Dedifferentiated amniotic fluid mesenchymal stem cell (primary cell): ENCODE results near the gene SULT4A1.
A peak's percentile ranks its signal among the peaks of the same experiment; 100 is the strongest.
"Not testable (repeated sequence)": the region's sequence is repeated elsewhere in the genome, so short reads cannot be mapped to it uniquely, and the experiment has no call there.

Experiments
- DNase-seq: peaks from one replicate; pipeline ENCODE4 v3.0.0-alpha.2; 2016; ENCODE audit errors: extremely low spot score

Gene SULT4A1

DNA sequence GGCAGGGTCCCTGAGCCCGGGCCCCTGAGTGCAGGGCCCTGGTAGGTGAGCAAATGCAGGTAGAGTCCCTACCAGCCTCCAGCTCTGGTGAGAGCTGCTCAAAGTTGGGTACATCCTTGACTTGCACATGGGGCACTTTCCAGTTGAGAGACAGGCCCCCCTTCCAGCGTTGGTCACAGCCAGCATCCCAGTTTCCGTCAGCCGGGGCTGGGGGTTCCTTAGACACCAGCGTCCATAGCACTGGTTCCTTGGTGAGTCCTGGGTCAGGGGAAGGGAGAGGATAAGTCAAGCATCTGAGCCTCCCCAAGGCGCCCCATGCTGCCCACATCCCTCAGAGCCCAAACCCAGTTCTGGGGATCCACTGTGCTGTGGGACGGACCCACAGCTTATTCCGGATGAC lies 23.9 kb upstream of the SULT4A1 start:
- no peak for DNase-seq

DNA sequence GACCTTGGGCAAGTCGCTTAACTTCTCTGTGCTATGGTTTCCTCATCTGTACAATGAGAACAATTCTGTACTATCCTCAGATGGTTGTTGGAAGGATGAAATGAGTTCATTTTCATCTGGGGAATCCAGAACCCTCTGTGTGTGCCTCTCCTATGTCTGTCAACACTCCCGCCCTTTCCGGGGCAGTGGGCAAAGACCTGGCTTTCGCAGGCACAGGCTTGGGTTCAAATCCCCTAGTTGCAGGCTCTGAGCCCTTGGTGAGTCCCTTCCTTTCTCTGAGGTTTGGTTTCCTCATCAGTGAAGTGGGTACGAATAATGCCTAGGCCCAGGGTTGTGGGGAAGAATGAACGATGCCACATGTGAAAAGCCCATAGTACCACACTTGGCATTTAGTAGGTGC lies 23.5 kb upstream of the SULT4A1 start:
- DNase-seq: no peak

DNA sequence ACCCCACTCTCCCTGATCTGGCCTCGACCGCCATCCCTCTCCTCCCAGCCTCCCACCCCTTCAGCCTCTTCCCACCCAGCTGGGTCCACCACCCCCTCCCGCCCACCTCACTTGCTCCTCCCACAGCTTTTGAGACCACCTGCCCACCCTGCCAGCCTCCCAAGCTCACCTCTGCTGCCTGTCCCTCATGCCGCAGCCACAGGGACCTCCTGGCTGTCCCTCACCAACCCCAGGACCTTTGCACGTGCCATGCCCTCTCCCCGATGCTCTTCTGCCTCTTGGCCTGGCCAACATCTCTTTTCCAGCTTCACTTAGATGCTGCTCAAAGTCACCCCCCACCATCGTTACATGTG lies 23.0 kb upstream of the SULT4A1 start:
- no peak for DNase-seq

DNA sequence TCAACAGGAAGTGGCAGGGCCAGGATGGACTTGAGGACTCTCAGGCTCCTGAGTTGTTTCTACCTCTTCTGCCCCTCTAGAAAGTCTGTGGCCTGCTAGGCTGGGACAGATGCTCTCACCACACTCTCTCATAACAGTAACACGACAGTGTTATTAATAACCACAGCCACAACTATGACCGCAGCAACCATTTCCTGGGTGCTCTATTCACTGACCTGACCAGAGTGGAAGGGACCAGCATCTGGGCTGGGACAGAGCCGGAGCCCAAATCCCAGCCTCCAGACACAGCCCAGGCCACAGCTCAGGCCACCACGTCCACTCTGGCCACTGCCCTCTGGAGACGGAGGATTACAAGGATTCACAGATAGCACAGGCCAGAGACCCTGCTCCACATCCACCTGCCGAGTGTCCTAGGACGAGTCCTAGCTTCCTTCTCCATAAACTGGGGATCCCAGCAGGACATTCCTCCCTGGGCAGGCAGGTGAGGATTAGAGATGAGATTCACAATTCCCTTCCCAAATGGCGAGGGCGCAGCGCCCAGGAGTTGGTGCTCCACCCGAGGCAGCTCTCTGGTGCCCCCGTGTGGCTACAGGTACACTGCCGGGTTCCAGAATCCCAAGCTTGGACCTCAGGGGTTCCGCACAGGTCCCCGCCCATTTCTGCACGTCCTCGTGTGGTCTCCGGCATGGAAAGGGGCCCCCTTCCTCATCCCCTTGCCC lies 22.4 kb upstream of the SULT4A1 start:
- DNase-seq: peak; percentile 23

DNA sequence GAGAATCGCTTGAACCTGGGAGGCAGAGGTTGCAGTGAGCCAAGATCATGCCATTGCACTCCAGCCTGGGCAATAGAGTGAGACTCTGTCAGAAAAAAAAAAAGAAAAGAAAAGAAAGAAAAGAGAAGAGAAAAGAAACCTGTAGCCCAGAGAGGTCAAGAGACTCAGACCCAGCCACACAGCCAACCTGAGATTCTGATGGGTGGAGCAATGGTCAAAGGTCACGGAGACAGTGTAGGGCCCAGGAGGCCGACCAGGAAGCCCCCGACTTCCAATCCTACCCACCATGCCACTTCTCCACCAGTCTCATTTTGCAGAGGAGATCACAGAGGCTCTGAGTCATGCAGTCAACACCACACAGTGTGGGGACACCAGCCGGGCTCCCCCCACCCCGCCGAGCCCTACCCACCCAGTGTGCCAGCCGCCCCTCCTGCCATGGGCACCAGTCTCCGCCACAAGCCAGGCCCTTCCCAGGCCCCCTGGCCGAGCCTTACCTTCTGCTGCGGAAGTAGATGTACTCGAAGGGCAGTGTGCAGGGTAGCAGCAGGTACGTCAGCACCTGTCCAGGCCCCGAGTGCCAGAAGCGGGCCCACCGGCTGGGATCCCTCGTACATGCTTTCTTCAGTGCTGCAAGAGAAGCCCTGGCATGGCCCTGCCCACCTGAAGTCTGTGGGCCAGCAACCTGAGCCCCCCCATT lies 21.6 kb upstream of the SULT4A1 start:
- no peak for DNase-seq

DNA sequence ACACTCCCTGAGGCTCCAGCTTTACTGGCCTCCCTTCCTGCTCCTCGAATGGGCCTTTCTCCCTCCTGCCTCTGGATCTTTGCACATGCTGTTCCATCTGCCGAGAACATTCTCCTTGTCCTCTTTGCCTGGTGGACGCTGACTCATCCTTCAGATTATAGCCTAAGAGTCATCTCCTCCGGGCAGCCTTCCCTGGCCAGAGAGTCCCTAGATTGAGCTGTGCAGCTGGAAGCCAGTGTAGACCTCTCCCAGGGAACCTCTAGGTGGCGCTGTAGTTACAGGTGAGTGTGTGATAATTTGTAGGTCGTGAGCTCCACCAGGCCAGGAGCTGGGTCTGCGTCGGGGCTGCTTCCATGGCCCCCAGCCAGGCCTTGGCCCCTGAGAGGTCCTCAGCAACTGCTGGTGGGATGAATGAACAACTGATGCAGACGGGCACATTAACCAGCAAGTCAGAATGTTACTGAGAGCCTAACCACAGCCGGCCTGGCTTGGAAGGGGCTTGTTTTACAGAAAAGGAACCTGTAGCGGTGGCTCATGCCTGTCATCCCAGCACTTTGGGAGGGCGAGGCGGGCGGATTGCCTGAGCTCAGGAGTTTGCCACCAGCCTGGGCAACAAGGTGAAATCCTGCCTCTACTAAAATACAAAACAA lies 20.8 kb upstream of the SULT4A1 start:
- DNase-seq: peak; percentile 31

DNA sequence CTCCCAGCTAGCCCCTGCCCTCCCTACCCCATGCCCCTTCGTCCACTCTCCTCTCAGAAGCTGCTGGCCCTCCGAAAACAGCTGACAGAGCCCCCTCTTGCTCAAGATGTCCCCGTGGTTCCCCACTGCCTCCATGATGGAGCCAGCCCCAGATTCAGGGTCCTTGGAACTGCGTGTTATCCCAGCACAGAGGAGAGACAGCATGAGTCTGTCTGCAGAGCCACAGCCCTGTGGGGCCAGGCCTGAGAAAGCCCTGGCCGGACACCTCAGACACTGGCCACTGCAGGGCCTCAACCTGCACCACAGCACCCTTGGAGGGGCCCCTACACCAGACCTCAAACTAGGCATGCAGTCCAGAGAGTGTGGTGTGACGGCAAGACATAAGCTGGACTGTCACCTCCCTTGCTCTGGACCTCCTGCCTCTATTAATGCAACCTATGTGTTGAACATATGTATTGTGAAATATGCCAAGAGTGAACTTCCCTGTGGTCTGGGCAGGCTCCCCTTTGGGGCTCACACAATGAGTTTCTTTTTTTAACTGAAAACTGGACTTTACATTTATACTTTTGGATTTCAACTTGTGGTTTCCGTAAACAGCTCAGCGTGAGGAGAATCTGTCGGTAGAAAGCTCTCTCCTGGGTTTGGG lies 19.9 kb upstream of the SULT4A1 start:
- DNase-seq: no peak

DNA sequence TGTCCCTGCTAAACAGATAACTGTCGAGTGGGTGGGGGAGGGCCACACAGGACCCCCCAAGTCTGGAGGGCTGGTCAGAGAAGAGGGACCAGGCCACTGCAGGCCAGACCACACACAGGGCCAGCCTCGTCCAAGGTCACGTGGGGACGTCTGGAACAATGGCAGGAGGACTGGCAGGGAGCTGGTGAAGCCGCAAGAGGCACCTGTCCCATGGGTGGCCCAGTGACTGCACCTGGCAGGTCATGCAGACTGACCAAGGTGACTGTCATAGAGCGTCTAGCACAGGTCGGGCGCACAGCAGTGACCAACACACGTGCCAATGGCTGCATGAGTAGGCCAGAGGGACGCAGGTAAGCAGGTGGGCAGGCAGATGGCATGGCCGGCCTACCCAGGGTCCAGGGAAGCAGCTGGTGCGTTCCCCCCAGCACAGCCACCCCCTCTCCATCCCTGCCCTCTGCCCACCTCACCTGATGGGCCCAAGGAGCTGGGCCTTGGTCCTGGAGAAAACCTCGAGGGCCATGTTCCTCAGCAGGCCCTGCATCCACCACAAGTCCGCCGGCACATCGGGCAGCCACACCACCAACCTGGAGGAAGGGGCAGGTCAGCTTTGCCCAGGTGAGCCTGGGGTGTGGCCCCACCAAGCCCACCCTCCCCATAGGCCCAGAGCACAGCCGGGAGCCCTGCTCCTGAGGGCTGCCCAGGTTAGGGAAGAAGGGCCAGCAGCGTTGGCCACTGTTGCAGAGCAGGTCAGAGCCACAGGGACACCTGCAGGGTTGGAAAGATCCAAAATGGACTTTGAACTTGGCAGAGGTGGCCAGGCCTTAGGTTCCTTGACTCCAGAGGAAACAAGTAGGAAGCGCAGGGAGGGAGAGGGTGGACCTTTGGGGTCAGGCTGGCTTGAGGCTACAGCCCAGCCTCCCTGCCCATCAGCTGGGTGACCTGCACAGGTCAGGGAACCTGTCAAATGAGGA lies 19.1 kb upstream of the SULT4A1 start:
- no peak for DNase-seq

DNA sequence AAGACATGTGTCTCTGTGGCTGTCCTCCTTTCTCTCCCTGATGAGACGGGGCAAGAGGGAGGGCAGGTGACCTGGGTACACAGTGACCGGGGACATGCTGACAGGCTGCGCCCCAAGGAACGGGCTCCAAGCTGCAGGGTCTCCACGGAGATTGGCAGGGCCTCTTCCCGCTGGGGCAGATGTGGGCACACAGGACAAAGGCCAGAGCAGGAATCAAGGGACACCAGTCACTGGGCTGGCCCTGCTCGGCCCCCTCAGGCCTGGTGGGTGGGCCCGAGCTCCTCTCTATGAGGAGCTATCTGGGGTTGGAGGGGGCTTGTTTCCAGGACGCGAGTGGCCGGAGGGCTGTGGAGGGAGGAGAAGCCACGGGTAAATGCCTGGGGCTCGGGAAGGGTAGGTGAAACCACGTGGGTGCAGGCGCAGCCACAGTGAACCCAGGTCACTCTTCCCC lies 18.3 kb upstream of the SULT4A1 start:
- no peak for DNase-seq

DNA sequence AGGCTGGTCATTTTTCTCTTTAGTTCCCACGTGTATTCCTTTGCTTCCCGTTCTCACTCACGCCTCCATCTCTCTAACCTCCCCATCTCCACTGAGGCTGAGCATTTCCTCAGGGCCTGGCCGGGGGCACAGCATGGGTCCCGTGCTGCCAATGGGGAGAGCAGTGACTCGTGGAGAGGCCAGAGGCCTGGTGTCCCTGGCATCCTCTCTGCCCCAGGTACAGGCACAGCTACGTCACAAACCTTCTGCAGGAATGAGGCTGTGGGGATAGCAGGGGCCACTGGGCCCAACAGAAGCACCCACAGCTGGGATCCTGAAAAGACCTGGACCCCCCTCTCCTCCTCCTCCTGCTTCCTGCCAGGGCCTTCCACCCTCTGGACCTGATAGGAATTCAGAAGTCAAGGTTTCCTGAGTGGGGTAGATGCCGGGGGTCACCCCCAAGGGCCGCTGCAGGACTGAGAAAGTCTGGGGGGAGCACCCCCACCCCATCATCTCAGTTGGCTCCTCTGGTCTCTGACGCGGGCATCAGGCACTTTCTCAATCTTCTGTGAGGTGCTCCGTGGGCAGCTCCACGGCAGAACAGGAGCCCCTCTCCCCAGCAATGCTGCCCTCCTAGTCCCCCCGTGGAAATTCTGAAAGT lies 17.7 kb upstream of the SULT4A1 start:
- DNase-seq: no peak

DNA sequence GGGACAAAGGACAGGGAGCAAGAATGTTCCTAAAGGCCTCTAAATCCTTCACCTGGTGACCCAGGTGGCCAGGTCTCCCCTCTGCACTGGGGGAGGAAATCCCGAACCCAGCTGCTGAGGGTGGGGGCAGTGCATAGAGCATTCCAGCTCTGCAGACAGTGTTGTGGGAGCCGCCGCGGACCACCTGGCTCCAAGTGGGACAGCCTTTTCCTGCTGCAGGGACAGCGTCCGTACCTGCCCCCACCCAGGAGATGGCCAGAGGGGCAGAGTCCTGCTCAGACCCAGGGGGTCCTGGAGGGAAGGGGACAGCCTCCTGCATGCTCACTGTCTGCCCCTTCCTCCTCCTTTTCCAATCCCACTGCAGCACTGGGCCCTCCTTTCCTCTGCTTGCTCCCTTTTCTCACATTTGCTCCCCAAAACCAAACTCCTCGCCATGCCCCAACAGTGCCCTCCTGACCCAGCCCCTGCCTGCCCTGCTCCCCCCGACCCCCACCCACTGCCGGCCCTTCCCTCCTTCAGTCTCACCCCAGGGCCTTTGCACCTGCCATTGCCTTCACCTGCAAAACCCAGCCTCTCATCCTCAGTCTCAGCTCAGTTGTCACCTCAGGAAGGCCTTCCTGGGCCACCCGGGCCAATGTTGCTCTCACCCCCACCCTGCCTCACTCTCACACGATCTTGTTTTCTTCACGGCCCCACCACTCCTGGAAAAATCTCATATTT lies 16.7 kb upstream of the SULT4A1 start:
- no peak for DNase-seq

DNA sequence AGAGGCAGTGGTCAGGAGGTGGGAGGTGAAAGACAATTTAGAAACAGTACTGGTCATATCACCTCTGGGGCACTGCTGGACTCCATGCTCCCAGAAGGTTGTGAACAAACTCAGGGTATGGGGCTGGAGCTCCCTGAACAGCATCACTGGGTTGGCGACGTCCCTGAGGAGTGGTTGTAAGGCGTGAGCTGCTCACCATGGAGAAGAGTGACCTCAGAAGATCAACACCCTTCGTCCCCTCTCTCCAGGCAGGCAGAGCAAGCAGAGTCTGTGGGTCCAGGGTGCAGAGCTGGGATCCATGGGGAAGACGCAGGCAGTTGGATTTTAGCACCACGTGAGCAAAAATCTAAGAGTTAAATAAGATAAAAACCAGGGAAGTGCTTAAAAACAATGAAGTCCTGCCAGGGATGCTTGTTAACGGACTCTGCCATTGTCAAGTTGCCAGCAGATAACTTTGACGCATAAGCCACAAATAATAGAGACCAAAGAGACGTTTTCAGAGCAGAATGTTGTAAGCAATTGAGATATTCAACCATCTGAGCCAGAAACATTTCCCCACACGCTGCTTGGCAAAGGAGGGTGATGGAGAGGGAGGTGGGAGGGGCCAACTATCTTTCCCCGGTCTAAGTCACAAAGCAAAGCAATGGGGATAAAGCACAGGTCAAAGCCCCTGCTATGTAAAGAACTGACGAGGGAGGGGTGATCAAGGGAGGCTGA lies 15.9 kb upstream of the SULT4A1 start:
- DNase-seq: no peak

DNA sequence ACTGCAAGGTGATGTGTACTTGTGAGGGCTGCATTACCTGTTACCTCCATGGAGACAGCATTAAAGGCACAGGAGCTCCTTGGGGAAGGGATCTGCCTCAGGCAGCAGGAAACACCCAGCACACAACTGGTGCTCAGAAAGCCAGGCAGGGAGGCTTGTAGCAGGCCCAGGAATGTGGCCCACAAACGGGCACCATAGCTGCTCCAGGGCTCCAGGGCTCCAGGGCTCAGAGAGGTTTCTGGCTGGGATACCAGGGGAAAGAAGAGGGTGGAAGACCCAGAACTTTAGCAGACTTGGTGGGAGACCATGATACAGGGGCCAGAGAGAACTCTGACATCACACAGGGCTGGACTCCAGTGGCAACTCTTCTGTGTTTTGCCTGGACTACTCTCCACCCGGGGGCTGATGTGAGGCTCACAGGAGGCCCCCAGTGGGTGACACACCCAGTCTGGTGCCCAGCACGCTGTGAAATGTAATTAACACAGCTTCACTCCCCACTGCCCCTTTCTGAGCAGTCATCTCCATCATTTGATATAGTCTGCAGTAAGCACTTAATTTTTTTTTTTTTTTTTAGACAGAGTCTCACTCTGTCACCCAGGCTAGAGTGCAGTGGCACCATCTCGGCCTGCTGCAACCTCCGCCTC lies 14.7 kb upstream of the SULT4A1 start:
- DNase-seq: no peak

DNA sequence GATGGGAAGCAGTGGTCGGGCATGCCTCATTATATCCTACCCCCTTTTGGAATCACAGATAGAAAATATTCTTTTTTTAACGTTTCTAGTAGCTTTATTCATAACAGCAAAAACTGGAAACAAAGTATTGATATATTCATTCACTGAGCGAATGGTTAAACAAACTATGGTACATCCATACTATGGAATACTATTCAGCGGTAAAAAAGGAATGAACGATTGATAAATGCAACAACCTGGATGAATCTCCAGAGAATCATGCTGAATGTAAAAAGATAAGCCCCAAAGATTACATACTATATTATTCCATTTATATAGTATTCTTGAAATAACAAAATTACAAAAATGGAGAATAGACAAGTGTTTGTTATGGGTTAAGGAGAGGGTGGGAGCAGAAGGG lies 7.5 kb upstream of the SULT4A1 start:
- no peak for DNase-seq

DNA sequence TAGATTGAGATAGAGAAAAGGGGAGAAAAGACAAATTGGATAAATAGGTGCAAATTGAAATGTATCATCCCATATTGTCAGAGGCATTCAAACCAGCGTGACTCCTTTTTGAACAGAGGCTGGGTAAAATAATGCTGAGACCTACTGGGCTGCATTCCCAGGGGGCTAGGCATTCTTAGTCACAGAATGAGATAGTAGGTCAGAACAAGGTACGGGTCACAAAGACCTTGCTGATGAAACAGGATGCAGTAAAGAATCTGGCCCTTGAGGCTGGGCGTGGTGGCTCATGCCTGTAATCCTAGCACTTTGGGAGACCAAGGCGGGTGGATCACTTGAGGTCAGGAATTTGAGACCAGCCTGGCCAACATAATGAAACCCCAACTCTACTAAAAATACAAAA lies 6.7 kb upstream of the SULT4A1 start:
- DNase-seq: not testable (repeated sequence)

DNA sequence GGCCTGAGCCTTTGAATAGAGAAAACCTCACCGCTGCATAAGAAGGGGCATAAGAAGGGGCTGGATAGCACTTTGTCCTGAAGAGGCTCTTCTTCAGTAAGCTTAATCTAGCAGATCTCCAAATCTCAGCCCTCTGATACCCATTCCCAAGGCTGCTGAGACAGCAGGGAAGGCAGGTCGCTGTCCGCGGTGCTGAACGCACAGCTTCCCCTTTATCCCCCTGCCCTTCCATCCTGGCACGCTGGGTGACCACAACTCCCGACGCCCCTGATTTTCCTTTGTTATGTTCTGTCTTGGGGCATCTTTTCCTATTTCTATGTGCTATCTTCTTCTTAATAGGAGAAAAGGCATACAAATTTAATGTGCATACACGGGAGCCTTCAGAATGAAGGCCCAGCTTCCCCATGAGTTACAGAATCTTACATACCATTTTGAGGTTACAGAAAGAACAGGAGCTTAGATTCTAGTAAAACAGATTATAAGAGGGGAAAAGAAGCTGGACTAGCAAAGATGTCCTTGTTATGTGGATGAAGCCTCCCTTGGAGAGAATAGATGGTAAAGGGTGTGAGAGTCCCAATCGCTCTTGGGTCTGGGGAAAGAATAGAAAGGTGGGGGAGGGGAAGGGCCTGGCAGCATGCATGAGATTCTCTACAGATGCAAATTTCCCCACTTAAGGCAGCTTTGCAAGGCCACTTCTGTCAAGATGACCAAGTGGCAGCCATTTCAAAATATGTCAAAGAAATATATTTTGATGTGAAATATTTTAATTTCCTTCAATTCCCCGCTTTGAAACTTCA lies 5.7 kb upstream of the SULT4A1 start:
- DNase-seq: peak; percentile 43

DNA sequence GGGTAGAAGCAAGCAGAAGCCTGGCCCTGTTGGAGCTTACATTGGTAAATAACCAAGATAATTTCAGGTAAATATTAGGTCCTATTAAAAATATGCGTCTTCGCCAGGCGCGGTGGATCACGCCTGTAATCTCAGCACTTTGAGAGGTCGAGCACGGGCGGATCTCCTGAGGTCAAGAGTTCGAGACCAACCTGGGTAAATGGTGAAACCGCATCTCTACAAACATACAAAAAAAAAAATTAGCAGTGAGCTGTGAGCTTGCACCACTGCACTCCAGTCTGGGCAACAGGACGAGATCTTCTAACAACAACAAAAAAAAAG lies 529 bp upstream of the SULT4A1 start:
- DNase-seq: no peak

DNA sequence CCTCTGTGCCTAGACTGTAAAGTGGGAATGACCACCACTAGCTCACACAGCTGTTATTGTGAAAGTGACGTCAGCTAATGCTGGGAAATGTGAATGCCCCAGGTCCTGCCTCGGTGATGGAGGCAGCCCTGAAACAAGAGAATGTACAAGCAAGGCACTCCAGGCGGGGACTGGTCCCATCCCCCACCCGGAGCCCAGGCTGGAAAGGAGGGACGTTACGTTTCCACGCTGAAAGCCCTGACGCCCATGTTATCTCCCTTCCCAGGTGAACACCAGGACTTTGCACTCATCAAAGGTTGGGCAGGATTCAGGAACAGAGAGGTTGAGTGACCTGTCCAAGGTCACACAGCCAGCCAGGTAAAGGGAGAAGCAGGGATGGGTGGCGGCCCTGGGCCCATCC lies 784 bp downstream of the SULT4A1 start:
- no peak for DNase-seq
